Gastrocnemius medialis (tissue), 4 donors: ENCODE data around the gene CSNK1D.

Experiments
- CTCF ChIP-seq, 5 experiments: fragments of 450-650 bp in 3 of 5; fragments of 200-600 bp in 2 of 5; sonication (generic) in 2 of 5; IDR thresholded peaks in 4 of 5; conservative IDR thresholded peaks in 1 of 5; 1 replicate in 4 of 5; 2 replicates in 1 of 5; pipeline ENCODE4 v1.5.1; 2016 to 2019; ENCODE audit warnings: antibody characterized with exemption in 5 of 5, mild to moderate bottlenecking in 3 of 5, moderate library complexity in 3 of 5
- POLR2A ChIP-seq, 2 donors: fragments of 450-650 bp; IDR thresholded peaks; one replicate each; pipeline ENCODE4 v1.6.1; 2017; ENCODE audit warnings: antibody characterized with exemption in 2 of 2, mild to moderate bottlenecking in 2 of 2, moderate library complexity in 2 of 2

DNA sequence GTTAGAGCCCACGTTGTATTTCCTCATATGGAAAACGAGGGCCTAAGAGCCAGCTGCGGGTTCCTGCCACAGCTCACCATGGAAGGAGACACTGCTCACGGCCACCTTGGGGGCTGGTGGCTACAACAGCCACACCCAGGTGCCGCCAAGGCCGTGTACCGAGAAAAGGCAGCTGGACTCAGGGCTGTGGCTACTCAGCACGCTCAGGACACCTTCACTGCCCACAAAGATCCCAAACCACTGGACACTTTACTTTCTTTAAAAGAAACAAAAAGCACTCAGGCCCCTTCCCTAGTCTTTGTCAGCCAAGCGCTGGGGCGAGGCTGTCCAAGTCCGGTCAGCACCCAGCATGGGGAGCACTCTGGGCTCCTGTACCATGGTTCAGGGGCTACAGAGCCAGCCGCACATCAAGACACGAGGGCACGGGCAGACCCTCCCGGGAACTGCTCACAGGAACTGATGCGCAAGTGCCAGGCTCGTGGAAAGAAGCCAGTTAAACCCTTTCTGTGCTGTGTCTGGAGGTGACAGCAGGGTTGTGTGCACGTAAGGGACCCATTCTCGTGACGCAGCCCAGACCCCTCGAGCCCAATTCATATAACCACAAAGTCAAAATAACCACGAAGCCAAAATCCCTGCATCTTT is 26.2 kb downstream of the CSNK1D start:
- TF ChIP-seq POLR2A (IDR thresholded peaks at IDR 0.05) (no peak), CTCF (IDR thresholded peaks at IDR 0.05 in 4 of 5, conservative IDR thresholded peaks at IDR 0.05 in 1 of 5) (no peak)
